ENCODE data around the gene C1orf21. TPM values are rescaled to one million over a fixed set of nuclear protein-coding genes. Genes with fewer than 3 reads are reported as not detected.

Gene C1orf21
- total RNA-seq, 1 donor from 2014 or later = 43.3 TPM

- no peak overlapping the region for H3K4me3 Mint-ChIP-seq (ENCODE audit: unreplicated experiment)
- no peak overlapping the region for H3K27ac Mint-ChIP-seq (ENCODE audit: unreplicated experiment)
- DNase-seq = no peak
- peaks cover 11% of the 10 kb centered on the region for H3K36me3 Mint-ChIP-seq (ENCODE audit: unreplicated experiment)
- TF ChIP-seq, protein P1, sequence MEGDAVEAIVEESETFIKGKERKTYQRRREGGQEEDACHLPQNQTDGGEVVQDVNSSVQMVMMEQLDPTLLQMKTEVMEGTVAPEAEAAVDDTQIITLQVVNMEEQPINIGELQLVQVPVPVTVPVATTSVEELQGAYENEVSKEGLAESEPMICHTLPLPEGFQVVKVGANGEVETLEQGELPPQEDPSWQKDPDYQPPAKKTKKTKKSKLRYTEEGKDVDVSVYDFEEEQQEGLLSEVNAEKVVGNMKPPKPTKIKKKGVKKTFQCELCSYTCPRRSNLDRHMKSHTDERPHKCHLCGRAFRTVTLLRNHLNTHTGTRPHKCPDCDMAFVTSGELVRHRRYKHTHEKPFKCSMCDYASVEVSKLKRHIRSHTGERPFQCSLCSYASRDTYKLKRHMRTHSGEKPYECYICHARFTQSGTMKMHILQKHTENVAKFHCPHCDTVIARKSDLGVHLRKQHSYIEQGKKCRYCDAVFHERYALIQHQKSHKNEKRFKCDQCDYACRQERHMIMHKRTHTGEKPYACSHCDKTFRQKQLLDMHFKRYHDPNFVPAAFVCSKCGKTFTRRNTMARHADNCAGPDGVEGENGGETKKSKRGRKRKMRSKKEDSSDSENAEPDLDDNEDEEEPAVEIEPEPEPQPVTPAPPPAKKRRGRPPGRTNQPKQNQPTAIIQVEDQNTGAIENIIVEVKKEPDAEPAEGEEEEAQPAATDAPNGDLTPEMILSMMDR (IDR thresholded peaks at IDR 0.05; ENCODE audit: partially characterized antibody, unreplicated experiment) = no peak
- H3K27me3 Mint-ChIP-seq (ENCODE audit: unreplicated experiment) = peaks cover 5% of the 10 kb centered on the region
- peaks cover 3% of the 10 kb centered on the region for H3K9me3 Mint-ChIP-seq (ENCODE audit: unreplicated experiment)
- H3K4me1 Mint-ChIP-seq (ENCODE audit: low read depth, unreplicated experiment) = no peaks in the 10 kb centered on the region
Observed at GRCh38 chr1:184637664-184638240, 250.9 kb downstream of the C1orf21 start.

DNA sequence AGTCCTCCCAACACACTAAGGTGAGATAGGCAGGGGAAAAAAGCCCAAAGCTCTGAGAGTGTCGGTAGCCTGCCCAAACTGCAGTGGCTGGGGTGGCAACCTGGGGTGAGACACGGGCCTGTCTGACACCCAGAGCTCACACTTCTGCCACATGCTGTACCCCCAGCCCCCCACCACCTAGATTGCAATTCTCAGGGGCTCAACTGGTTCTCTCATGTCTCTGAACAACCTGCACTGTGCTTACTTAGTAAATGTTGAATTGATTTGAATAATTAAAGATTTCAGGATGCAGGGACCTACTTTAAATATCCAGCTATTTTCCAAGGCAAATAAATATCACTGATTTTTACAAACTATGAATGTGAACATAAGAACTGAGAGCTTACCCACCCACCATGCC lies 252.4 kb downstream of the C1orf21 start:
- peaks cover 5% of the 10 kb centered on the region for H3K9me3 Mint-ChIP-seq (ENCODE audit: unreplicated experiment)
- H3K36me3 Mint-ChIP-seq (ENCODE audit: unreplicated experiment) = peaks cover 14% of the 10 kb centered on the region
- H3K27me3 Mint-ChIP-seq (ENCODE audit: unreplicated experiment) = peaks cover 5% of the 10 kb centered on the region
- no peaks in the 10 kb centered on the region for H3K4me1 Mint-ChIP-seq (ENCODE audit: low read depth, unreplicated experiment)
- H3K27ac Mint-ChIP-seq (ENCODE audit: unreplicated experiment) = no peak overlapping the region
- no peak overlapping the region for H3K4me3 Mint-ChIP-seq (ENCODE audit: unreplicated experiment)
- no peak for DNase-seq
- TF ChIP-seq, protein P1 (IDR thresholded peaks at IDR 0.05; ENCODE audit: partially characterized antibody, unreplicated experiment) = no peak

DNA sequence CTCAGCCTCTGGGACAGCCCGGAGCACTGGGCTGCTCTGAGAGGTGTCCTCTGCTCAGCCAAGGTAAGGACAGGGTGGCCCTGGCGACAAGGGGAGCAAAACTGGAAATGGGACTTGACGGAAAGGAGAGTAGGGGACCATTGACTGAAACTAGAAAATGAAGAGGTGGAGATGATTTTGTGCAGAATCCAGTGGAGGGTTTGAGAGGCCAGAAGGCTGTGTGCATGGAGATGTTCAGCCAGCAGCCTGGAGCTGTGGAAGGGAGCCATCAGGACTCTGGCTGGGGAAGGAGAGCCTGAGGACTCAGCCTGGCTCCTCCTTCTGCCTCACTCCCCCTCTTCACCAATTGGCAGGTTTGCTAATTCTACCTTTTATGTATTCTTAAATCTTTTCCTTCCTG lies 253.7 kb downstream of the C1orf21 start:
- TF ChIP-seq, protein P1 (IDR thresholded peaks at IDR 0.05; ENCODE audit: partially characterized antibody, unreplicated experiment) = no peak
- no peak overlapping the region for H3K27ac Mint-ChIP-seq (ENCODE audit: unreplicated experiment)
- DNase-seq = no peak
- H3K4me3 Mint-ChIP-seq (ENCODE audit: unreplicated experiment) = no peak overlapping the region
- H3K4me1 Mint-ChIP-seq (ENCODE audit: low read depth, unreplicated experiment) = no peaks in the 10 kb centered on the region
- H3K36me3 Mint-ChIP-seq (ENCODE audit: unreplicated experiment) = peaks cover 9% of the 10 kb centered on the region
- peaks cover 3% of the 10 kb centered on the region for H3K27me3 Mint-ChIP-seq (ENCODE audit: unreplicated experiment)
- peaks cover 7% of the 10 kb centered on the region for H3K9me3 Mint-ChIP-seq (ENCODE audit: unreplicated experiment)

GRCh38 chr1:184641894-184642293 lies 255.1 kb downstream of the C1orf21 start:
- Mint-ChIP-seq H3K9me3 (ENCODE audit: unreplicated experiment) (peaks cover 7% of the 10 kb centered on the region), H3K4me3 (ENCODE audit: unreplicated experiment) (no peak overlapping the region), H3K27me3 (ENCODE audit: unreplicated experiment) (peaks cover 3% of the 10 kb centered on the region), H3K27ac (ENCODE audit: unreplicated experiment) (no peak overlapping the region), H3K4me1 (ENCODE audit: low read depth, unreplicated experiment) (no peaks in the 10 kb centered on the region), H3K36me3 (ENCODE audit: unreplicated experiment) (peaks cover 9% of the 10 kb centered on the region)
- DNase-seq = no peak
- TF ChIP-seq, protein P1 (IDR thresholded peaks at IDR 0.05; ENCODE audit: partially characterized antibody, unreplicated experiment) = no peak

GRCh38 chr1:184643661-184644060 lies 256.8 kb downstream of the C1orf21 start:
- Mint-ChIP-seq H3K27ac (ENCODE audit: unreplicated experiment) (no peak overlapping the region), H3K4me1 (ENCODE audit: low read depth, unreplicated experiment) (no peaks in the 10 kb centered on the region), H3K36me3 (ENCODE audit: unreplicated experiment) (peaks cover 9% of the 10 kb centered on the region), H3K27me3 (ENCODE audit: unreplicated experiment) (peaks cover 2% of the 10 kb centered on the region), H3K9me3 (ENCODE audit: unreplicated experiment) (peaks cover 5% of the 10 kb centered on the region), H3K4me3 (ENCODE audit: unreplicated experiment) (no peak overlapping the region)
- TF ChIP-seq, protein P1 (IDR thresholded peaks at IDR 0.05; ENCODE audit: partially characterized antibody, unreplicated experiment) = no peak
- no peak for DNase-seq

Measured in glutamatergic neuron (in vitro differentiated cells).